ENCODE measurements around the gene SLC37A3.

SLC37A3 gene

DNA sequence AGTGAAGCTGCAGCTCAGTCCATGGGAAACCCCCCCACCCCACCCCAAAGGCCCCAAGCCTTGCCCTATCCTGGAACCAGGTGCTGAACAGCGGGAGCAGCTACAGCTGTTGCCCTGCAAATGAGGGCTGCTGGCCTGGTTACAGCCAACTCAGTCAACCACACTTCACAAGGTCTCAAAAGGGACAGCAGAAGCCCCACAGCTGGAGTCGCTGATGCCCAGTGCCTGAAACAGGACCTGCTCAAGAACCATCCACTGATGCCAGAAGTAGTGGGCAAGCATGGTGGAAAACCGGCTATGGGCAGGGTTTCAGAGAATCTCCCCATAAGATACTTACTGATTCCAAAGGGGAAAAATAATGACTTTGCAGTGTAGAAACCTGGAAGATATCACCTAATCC is 110.3 kb downstream of the SLC37A3 start:
- no peak overlapping the region for H3K4me3 Mint-ChIP-seq
- H3K4me1 Mint-ChIP-seq = no peaks in the 10 kb centered on the region
- H3K9me3 Mint-ChIP-seq = no peaks in the 10 kb centered on the region
- H3K27ac Mint-ChIP-seq = no peak overlapping the region
- no peaks in the 10 kb centered on the region for H3K27me3 Mint-ChIP-seq
- H3K36me3 Mint-ChIP-seq = no peaks in the 10 kb centered on the region

GRCh38 chr7:140285938-140286337 is 112.4 kb downstream of the SLC37A3 start:
- no peaks in the 10 kb centered on the region for H3K9me3 Mint-ChIP-seq
- H3K27ac Mint-ChIP-seq = no peak overlapping the region
- H3K4me3 Mint-ChIP-seq = no peak overlapping the region
- H3K36me3 Mint-ChIP-seq = no peaks in the 10 kb centered on the region
- H3K27me3 Mint-ChIP-seq = no peaks in the 10 kb centered on the region
- H3K4me1 Mint-ChIP-seq = no peaks in the 10 kb centered on the region

DNA sequence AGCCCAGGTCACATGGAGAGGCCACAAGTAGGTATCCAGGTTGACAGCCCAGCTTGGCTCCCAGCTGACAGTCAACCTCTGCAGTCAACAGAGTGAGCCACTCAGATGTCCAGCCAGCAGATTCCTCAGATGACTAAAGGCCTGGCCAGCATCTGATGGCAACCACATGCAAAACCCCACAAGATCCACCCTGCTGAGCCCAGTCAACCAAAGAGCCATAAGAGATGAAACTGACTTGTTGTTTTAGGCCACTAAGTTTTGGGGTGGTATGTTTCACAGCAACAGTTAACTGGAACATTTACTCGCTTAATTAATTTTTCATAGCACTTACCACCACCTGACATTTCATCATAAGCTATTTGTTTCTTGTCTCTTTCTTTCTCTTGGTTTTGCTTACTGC is 114.3 kb downstream of the SLC37A3 start:
- Mint-ChIP-seq H3K4me3 (no peak overlapping the region), H3K27me3 (no peaks in the 10 kb centered on the region), H3K9me3 (no peaks in the 10 kb centered on the region), H3K27ac (no peak overlapping the region), H3K36me3 (no peaks in the 10 kb centered on the region), H3K4me1 (no peaks in the 10 kb centered on the region)
